Fibroblast of peridontal ligament (primary cell): ENCODE measurements around the gene CADM1.

Experiments
- DNase-seq: peaks from one replicate; pipeline ENCODE4 v3.0.0-alpha.2; 2010; ENCODE audit errors: extremely low read depth

The CADM1 gene

GRCh38 chr11:115504276-115505158, at the start of gene CADM1:
Gene CADM1 (minus strand): TSS chr11:115504415.
- DNase-seq = peak; percentile 55

- no peak for DNase-seq
Measured at GRCh38 chr11:115552773-115553438, 48.7 kb upstream of the CADM1 start.

GRCh38 chr11:115552151-115552772, 48.0 kb upstream of the CADM1 start:
- no peak for DNase-seq

GRCh38 chr11:115550291-115551059, 46.3 kb upstream of the CADM1 start:
- DNase-seq = no peak

- no peak for DNase-seq
Measured at GRCh38 chr11:115548878-115549528, 44.8 kb upstream of the CADM1 start.

GRCh38 chr11:115545581-115546210, 41.5 kb upstream of the CADM1 start:
- DNase-seq = no peak

- no peak for DNase-seq
Measured at GRCh38 chr11:115544422-115544948, 40.3 kb upstream of the CADM1 start.

- DNase-seq = no peak
Measured at GRCh38 chr11:115541518-115541917, 37.3 kb upstream of the CADM1 start.

- DNase-seq = no peak
Measured at GRCh38 chr11:115539844-115540243, 35.6 kb upstream of the CADM1 start.

- no peak for DNase-seq
Measured at GRCh38 chr11:115535781-115536180, 31.6 kb upstream of the CADM1 start.

GRCh38 chr11:115530752-115531151, 26.5 kb upstream of the CADM1 start:
- no peak for DNase-seq

GRCh38 chr11:115528225-115528624, 24.0 kb upstream of the CADM1 start:
- DNase-seq = no peak

GRCh38 chr11:115527534-115528125, 23.4 kb upstream of the CADM1 start:
- DNase-seq = no peak

- DNase-seq = no peak
Measured at GRCh38 chr11:115525531-115526006, 21.4 kb upstream of the CADM1 start.

- DNase-seq = no peak
Measured at GRCh38 chr11:115524572-115524971, 20.4 kb upstream of the CADM1 start.

GRCh38 chr11:115523727-115524399, 19.6 kb upstream of the CADM1 start:
- DNase-seq = no peak

GRCh38 chr11:115522302-115522701, 18.1 kb upstream of the CADM1 start:
- no peak for DNase-seq

- no peak for DNase-seq
Measured at GRCh38 chr11:115521825-115522224, 17.6 kb upstream of the CADM1 start.

GRCh38 chr11:115518983-115519628, 14.9 kb upstream of the CADM1 start:
- no peak for DNase-seq
